ENCODE results near the gene MRPS23. TPM values are rescaled to one million over a fixed set of nuclear protein-coding genes. Genes with fewer than 3 reads are reported as not detected.

The MRPS23 gene
- total RNA-seq, 1 donor, result 12.3 TPM

GRCh38 chr17:57872536-57872935 lies 22.7 kb upstream of the MRPS23 start:
- no peak overlapping the region for H3K4me3 ChIP-seq (ENCODE audit: low read length)
- no peaks in the 10 kb centered on the region for H3K9me3 ChIP-seq (ENCODE audit: low read depth, low read length)
- H3K27me3 ChIP-seq (ENCODE audit: insufficient read depth, low read length), result peaks cover 3% of the 10 kb centered on the region
- H3K4me1 ChIP-seq (ENCODE audit: insufficient read depth, low read length), result peaks cover 53% of the 10 kb centered on the region

- no peak overlapping the region for H3K4me3 ChIP-seq (ENCODE audit: low read length)
- H3K4me1 ChIP-seq (ENCODE audit: insufficient read depth, low read length), result peaks cover 60% of the 10 kb centered on the region
- H3K27me3 ChIP-seq (ENCODE audit: insufficient read depth, low read length), result peaks cover 3% of the 10 kb centered on the region
These were observed 22.0 kb upstream of the MRPS23 start for GRCh38 chr17:57871863-57872262.

GRCh38 chr17:57871155-57871554 lies 21.3 kb upstream of the MRPS23 start:
- no peak overlapping the region for H3K4me3 ChIP-seq (ENCODE audit: low read length)
- H3K9me3 ChIP-seq (ENCODE audit: low read depth, low read length), result no peaks in the 10 kb centered on the region
- H3K27me3 ChIP-seq (ENCODE audit: insufficient read depth, low read length), result peaks cover 3% of the 10 kb centered on the region
- peaks cover 60% of the 10 kb centered on the region for H3K4me1 ChIP-seq (ENCODE audit: insufficient read depth, low read length)

More at GRCh38 chr17:57871863-57872262, 22.0 kb upstream of the MRPS23 start:
- H3K9me3 ChIP-seq (ENCODE audit: low read depth, low read length), result no peaks in the 10 kb centered on the region

GRCh38 chr17:57870283-57870635 lies 20.4 kb upstream of the MRPS23 start:
- H3K9me3 ChIP-seq (ENCODE audit: low read depth, low read length), result no peaks in the 10 kb centered on the region
- H3K27me3 ChIP-seq (ENCODE audit: insufficient read depth, low read length), result peaks cover 3% of the 10 kb centered on the region
- H3K4me1 ChIP-seq (ENCODE audit: insufficient read depth, low read length), result peaks cover 59% of the 10 kb centered on the region
- no peak overlapping the region for H3K4me3 ChIP-seq (ENCODE audit: low read length)

GRCh38 chr17:57869617-57870282 lies 19.9 kb upstream of the MRPS23 start:
- Histone ChIP-seq H3K4me1 (ENCODE audit: insufficient read depth, low read length) (peaks cover 54% of the 10 kb centered on the region), H3K27me3 (ENCODE audit: insufficient read depth, low read length) (peaks cover 3% of the 10 kb centered on the region), H3K4me3 (ENCODE audit: low read length) (no peak overlapping the region), H3K9me3 (ENCODE audit: low read depth, low read length) (no peaks in the 10 kb centered on the region)

- peaks cover 48% of the 10 kb centered on the region for H3K4me1 ChIP-seq (ENCODE audit: insufficient read depth, low read length)
- no peak overlapping the region for H3K4me3 ChIP-seq (ENCODE audit: low read length)
- no peaks in the 10 kb centered on the region for H3K9me3 ChIP-seq (ENCODE audit: low read depth, low read length)
- H3K27me3 ChIP-seq (ENCODE audit: insufficient read depth, low read length), result peaks cover 2% of the 10 kb centered on the region
These were observed 19.2 kb upstream of the MRPS23 start for GRCh38 chr17:57868910-57869616.

- Histone ChIP-seq H3K9me3 (ENCODE audit: low read depth, low read length) (no peaks in the 10 kb centered on the region), H3K4me1 (ENCODE audit: insufficient read depth, low read length) (peaks cover 40% of the 10 kb centered on the region), H3K27me3 (ENCODE audit: insufficient read depth, low read length) (no peaks in the 10 kb centered on the region), H3K4me3 (ENCODE audit: low read length) (no peak overlapping the region)
These were observed 18.4 kb upstream of the MRPS23 start for GRCh38 chr17:57868007-57868909.

- no peak overlapping the region for H3K4me3 ChIP-seq (ENCODE audit: low read length)
- H3K9me3 ChIP-seq (ENCODE audit: low read depth, low read length), result no peaks in the 10 kb centered on the region
- no peaks in the 10 kb centered on the region for H3K27me3 ChIP-seq (ENCODE audit: insufficient read depth, low read length)
- peaks cover 32% of the 10 kb centered on the region for H3K4me1 ChIP-seq (ENCODE audit: insufficient read depth, low read length)
These were observed 17.3 kb upstream of the MRPS23 start for GRCh38 chr17:57867126-57867525.

GRCh38 chr17:57866723-57867122 lies 16.9 kb upstream of the MRPS23 start:
- Histone ChIP-seq H3K4me3 (ENCODE audit: low read length) (no peak overlapping the region), H3K4me1 (ENCODE audit: insufficient read depth, low read length) (peaks cover 32% of the 10 kb centered on the region), H3K27me3 (ENCODE audit: insufficient read depth, low read length) (no peaks in the 10 kb centered on the region)

GRCh38 chr17:57866319-57866718 lies 16.5 kb upstream of the MRPS23 start:
- Histone ChIP-seq H3K9me3 (ENCODE audit: low read depth, low read length) (no peaks in the 10 kb centered on the region), H3K4me3 (ENCODE audit: low read length) (no peak overlapping the region), H3K4me1 (ENCODE audit: insufficient read depth, low read length) (peaks cover 36% of the 10 kb centered on the region), H3K27me3 (ENCODE audit: insufficient read depth, low read length) (no peaks in the 10 kb centered on the region)

More at GRCh38 chr17:57866723-57867122, 16.9 kb upstream of the MRPS23 start:
- H3K9me3 ChIP-seq (ENCODE audit: low read depth, low read length), result no peaks in the 10 kb centered on the region

- Histone ChIP-seq H3K9me3 (ENCODE audit: low read depth, low read length) (no peaks in the 10 kb centered on the region), H3K27me3 (ENCODE audit: insufficient read depth, low read length) (no peaks in the 10 kb centered on the region), H3K4me3 (ENCODE audit: low read length) (no peak overlapping the region), H3K4me1 (ENCODE audit: insufficient read depth, low read length) (peaks cover 48% of the 10 kb centered on the region)
These were observed 14.4 kb upstream of the MRPS23 start for GRCh38 chr17:57864273-57864672.

- Histone ChIP-seq H3K4me1 (ENCODE audit: insufficient read depth, low read length) (peaks cover 35% of the 10 kb centered on the region), H3K27me3 (ENCODE audit: insufficient read depth, low read length) (no peaks in the 10 kb centered on the region), H3K4me3 (ENCODE audit: low read length) (no peak overlapping the region)
These were observed 13.1 kb upstream of the MRPS23 start for GRCh38 chr17:57862694-57863667.

GRCh38 chr17:57861790-57862693 lies 12.2 kb upstream of the MRPS23 start:
- Histone ChIP-seq H3K4me1 (ENCODE audit: insufficient read depth, low read length) (peaks cover 26% of the 10 kb centered on the region), H3K9me3 (ENCODE audit: low read depth, low read length) (no peaks in the 10 kb centered on the region), H3K27me3 (ENCODE audit: insufficient read depth, low read length) (no peaks in the 10 kb centered on the region), H3K4me3 (ENCODE audit: low read length) (peak overlapping the region; percentile 30)

More at GRCh38 chr17:57862694-57863667, 13.1 kb upstream of the MRPS23 start:
- no peaks in the 10 kb centered on the region for H3K9me3 ChIP-seq (ENCODE audit: low read depth, low read length)

All from mononuclear cell (primary cell).